ENCODE data around the gene NKD1.

The NKD1 gene

DNA sequence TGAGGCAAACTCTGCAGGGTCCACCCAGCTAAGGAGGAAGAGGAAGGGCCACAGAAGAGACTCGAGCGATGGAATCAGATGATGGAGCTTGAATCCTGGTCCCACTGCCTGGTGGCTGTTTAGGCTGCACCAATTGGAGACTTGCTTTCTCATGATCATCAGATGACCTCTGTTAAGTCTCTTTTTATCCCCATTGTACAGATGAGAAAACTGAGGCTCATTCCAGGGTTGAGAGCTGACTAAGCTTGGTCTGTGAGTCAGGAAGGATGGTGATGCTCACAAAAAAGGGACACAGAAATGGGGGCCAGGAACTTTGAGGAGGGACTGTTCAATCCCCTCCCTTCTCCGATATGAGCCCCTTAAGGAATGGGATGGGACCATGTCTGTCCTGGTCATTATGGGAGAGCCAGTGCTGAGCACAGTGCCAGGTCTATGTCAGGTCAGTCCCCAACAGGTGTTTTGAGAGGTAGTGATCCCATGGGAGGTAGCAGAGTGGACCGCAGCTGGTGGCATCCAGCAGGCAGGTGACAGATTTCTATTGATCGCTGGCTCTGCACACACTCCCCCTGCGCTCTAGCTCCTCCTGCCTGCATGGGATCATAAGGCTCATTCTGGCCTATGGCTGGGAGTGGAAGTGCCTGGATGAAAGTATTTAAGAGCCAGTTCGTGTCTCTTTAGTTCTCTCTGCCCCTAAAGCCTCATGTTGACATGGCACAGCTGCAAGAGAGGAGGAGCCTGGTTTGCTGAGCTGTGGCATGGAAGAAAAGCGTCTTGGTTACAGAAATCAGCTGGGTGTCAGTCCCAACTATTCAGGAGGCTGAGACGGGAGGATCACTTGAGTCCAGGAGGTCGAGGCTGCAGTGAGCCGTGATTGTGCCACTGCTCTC is 105.7 kb downstream of the NKD1 start:
- DNase-seq: no peak

DNA sequence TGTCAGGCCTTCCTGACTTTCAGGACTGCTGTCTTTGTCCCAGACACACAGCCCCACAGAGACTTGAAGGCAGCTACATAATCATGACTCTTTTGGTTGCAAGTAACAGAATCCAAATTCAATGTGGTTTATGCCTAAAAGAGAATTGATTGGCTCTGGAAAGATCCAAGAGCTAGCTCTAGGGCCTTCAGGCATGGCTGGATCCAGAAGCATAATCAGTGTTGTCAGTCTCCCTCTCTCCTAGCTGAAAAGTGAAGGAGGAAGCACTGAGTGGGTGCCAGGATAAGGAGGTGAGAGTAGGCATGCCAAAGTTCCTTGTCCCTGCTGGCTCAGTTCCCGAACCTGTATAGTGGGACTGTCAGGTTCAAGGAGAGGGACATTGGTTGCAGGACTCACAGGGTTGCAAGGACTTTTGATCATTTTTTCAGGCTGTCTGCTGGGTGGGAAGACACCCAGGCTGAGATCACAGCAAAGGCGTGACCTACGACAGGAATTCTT is 107.4 kb downstream of the NKD1 start:
- DNase-seq: no peak

DNA sequence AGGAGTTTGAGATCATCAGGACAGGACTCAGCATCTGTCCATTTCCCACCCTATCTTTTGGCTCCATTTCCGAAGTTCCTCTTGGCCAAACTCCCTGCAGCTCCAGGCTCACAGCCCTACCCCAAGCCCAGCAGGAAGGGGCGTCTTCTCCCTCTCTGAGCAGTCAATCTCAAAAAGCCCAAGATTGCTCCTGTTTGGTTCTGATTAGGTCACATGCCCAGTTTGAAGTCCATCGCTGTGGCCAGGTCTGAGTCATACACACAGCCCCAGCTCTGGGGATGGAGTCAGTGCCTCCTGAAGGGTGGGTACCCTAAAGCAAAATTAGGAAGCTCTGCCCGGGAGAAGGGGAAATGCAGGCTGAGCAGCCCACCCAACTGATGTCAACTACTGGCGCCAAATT is 109.0 kb downstream of the NKD1 start:
- DNase-seq: no peak

DNA sequence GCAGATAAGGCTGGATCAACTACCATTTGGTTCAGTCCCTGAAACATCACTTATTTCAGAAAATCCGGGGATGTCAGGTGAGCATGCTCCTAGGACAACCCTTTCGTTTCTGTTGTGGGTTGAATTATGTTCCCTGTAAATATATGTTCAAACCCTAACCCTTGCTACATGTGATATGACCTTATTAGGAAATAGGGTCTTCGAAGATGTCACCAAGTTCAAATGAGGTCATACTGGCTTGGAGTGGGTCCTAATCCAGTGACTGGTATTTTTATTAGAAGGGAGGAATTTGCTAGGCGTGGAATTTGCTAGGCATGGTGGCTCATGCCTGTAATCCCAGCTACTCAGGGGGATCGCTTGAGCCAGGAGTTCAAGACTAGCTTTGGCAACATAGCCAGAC is 111.6 kb downstream of the NKD1 start:
- no peak for DNase-seq

DNA sequence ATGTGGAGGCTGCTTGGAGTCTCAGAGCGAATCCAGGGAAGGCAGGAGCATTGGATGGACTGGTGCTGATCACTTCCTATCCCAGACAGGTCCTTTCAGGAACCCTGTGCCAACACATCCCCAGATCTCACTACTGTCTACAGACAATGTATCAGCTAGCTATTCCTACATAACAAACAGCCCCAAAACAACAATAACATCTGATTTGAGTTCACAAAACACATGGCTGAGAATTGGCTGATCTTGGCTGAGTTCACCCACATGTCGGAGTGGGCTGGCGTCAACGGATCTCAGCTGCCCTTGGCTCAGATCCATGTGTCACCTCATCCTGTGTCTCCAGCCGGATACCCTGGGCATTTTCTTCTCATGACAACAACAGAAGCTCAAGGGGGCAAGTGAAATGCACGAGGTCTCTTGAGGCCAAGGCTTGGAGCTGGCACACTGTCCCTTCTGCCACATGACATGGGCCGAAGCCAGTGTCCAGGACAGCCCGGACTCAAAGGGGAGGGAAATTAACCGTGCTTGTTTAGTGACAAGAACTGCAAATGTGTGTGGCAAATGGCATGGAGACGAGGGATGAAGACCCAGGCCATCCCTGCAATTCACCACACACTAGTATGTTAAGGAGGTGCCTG is 114.2 kb downstream of the NKD1 start:
- DNase-seq: no peak

DNA sequence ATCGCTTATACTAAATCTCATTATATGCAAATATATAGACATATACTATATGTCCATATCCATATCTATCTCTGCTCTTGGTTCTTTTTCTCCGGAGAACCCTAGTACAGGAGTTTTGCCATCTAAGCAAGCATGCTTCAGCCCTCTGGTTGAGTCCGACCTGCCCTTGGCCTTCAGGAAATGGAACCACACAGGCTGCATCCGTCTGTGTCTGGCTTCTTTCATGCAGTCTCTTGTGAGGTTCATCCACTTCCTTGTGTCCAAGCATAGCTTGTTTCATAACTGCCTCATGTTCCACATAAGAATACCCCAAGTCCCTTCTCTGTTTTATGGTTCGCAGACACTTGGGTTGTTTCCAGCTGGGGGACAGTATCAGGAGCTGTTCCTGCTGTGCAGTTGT is 116.1 kb downstream of the NKD1 start:
- DNase-seq: no peak

DNA sequence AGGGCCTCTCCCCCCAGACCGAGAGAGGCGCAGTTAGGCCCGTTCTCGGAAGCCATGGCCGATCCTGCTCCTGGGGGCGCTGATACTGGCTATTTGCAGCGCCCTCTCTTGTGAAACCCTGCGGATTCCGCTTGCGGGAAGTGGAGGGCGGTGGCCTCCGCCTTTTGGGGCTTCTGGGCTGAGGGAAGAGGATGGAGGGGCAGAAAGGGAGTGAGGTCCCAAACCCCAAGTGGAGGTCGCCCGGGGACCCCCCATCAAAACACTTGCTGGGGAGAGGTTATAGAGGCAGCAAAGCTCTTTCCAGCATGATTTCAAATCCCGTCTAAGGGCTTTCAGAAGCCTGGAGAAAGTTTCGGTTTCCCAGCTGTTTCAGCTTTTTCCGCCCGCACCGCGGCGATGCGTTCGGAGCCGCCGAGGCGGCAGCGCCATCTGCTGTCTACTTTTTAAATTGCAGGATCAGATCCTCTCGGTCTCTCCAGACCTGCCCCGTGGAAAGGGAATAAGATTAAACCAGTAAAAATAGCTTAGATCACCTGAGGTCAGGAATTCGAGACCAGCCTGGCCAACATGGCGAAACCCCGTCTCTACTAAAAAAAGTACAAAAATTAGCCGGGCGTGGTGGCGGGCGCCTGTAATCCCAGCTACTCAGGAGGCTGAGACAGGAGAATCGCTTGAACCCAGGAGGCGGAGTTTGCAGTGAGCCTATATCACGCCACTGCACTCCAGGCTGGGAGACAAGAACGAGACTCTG is 117.1 kb downstream of the NKD1 start:
- DNase-seq: peak; percentile 74

DNA sequence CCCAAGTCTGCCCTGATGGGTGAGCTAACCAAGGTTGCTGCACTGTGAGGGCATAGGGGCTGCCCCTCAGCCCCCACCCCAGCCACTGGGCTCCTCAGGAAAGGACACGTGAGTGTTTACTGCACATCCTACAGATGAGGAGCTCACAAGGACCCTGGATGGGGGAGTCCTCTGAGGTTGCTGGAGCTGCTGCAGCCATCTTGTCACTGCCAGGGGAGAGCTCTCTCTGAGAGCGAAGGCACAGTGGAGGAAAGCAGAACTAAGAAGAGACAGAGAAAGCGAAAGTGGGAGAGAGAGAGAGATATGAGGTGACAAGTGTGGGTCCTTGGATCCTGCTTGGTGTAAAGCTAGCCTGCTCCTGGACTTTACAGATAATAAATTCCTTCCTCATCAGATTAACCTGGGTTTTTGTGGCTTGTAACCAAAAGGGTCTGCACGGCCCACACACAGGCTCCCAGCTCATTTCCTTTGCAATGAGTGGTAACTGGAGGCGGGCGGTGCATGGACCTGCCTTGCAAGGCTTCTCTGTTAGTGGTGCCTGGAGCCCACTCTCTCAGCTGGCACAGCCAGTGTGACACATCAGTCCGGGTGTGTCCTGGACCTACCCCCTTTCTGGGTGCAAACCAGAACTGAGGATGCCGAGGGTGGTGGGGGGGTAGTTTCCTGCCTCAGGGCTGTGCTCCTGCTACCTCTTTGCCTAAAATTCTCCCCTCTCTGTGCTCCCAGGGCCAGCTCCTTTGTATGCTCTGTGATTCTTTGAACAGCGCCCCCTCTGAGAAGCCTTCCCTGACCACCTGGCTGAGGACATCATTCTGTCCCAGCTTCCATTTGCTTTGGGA is 118.7 kb downstream of the NKD1 start:
- DNase-seq: peak; percentile 77

DNA sequence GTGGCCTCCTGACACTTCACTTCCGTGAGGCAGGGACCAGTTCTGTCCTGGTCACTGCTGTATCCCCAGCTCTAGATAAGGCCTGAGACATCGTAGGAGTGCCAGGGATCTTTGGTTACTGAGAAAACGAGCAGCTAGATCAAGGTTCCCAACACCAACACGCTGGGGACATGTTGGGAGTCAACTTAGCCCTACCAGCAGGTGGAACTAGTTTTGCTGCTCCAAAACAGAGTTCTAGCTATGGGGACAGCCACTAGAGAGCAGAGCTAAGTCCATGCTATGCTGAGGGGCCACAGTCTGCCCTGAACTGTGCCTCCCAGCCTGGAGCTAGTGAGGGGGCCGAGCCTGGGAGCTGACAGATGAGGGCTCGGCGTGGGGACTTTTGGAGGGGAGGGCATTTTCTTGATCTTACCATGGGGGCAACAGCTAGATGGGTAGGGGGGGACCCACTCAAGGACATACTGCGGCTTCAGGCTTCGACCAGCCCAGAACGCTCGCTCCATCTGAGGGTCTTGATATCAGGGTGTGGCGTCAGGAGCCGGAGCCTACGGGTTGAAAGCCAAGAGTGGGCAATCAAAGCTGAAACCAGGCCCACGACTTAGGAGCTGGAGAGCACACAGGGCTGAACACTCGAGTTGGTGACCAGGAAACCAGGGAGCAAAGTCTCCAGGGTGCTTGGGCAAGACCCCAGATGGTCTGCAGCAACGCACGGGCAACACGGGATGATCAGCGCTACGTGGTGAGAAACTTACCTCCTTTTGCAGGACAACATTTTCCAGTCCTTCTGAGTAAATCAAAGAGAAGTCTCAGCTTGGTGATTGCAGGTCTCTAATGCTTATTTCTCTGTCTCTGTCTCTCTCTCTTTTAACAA is 119.5 kb downstream of the NKD1 start:
- peak; percentile 47 for DNase-seq

DNA sequence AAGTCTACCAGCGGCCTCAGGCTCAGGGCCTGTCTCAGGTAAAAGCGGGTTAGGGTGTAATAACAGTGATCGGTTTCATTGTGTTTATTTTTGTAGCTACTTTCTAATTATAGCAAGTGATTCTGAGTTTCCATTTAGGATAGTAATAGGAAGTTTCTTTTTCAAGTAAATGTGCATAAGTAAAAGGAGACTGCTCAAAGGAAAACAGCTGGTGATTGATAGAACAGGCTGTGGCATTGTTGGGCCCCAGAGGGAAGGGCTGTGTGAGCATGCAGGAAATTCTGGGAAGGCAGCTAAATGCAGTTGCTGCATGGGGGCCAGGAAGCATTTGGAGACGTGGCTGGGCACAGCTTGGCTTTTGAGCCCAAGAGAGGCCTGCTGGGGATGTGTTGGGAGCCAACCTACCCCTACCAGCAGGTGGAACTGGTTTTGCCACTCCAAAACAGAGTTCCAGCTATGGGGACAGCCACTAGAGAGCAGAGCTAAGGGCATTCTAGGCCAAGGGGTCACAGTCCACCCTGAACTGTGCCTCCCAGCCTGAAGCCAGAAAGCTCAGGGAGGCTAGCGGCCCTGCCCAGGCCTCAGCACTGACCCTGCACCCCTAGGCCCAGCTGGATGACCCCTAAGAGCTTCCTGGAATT is 120.3 kb downstream of the NKD1 start:
- no peak for DNase-seq

DNA sequence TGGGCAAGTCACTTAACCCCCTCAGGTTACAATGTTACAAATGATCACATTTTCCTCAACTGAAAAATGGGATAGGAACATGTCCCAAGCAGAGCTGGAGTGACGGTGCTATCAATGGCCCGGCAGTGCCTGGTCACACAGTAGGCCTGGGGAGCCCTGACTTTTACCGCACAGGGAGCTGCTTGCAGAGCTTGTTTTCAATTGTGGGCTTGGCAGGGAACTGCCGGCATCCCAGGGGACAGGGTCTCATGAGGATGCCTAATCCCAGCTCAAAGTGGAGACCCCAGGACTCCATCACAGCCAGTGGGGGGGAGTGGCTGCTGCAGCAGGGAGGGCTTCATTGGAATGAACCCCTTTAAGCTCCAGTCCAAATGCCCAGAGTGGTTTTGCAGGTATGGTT is 121.5 kb downstream of the NKD1 start:
- no peak for DNase-seq

DNA sequence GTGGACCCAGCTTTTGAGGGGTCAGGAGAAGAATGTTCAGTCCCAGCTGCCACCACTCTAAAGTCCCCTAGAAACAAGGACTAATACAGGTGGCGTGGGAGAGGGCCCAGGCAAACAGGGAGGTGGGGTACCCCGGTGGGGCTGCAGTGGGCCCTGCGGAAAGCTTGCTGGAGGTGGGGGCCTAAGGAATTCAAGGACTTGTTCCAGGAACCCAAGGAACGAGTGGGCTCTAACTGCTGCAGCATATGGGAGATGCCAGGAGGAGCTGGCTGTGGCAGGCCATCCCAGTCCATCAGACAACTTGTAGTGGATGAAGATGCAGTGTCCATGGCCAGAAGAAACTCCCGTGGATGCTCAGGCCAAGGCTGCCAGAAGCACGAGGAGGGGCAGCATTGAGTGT is 122.3 kb downstream of the NKD1 start:
- no peak for DNase-seq

DNA sequence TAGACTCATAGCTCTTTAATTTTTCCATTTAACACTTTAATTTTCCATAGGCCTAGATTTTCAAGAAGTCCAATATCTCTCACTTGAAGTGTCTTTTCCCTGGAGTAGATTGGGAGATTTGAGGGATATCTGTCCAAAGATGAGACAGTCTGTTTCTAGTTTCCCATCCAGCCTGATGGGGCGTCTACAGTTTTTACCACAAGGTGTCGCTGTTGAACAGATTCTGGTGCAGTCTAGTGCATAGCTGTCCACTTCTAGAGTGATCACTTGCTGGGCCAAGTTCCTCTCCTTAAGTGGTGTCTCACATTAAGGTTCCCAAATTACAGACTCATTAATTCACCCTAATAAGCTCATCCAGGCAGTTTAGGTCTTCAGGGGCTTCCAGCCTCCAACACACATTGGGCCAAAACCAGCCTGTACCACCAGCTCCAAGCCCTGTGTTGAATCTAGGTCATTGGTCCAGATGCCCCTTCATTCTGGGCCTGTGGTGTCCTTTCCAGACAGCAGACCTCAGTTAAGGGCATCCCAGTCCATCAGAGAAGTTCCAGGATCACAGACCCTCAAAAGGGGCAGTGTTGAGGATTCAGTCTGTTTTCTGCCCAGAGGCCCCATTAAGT is 123.6 kb downstream of the NKD1 start:
- DNase-seq: peak; percentile 60

DNA sequence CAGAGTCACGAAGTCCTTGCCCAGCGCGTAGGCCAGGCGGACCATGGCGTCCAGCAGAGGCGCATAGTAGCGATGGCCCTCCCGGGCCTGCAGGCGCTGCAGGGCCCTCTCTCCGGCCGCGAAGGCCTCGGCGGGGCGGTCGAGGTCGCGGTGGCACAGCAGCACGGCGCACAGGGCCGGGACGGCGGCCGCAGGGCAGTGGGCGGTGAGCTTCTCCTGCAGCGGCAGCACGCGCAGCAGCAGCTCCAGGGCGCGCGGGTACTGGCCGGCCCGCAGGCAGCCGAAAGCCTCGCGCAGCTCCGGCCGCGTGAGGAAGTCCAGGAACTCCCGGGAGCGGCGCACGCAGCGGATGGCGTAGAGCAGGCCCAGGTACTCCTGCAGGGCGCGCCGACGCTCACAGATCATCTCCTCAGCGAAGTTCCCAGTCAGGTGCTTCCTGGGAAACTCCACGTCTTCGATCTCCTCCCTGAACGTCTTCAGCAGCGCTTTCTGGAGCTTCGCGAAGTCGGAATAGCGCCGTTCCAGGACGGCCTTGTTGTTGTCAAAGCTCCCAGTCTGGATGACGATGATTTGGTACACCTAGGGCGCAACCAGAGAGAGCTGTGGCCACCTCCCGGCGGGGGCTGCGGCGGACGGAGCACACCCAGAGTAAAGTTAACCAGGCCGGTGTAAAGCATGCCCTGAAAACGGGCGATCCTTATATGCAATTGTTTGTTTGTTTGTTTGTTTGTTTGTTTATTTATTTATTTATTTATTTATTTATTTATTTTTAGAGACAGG is 125.5 kb downstream of the NKD1 start:
- DNase-seq: no peak

DNA sequence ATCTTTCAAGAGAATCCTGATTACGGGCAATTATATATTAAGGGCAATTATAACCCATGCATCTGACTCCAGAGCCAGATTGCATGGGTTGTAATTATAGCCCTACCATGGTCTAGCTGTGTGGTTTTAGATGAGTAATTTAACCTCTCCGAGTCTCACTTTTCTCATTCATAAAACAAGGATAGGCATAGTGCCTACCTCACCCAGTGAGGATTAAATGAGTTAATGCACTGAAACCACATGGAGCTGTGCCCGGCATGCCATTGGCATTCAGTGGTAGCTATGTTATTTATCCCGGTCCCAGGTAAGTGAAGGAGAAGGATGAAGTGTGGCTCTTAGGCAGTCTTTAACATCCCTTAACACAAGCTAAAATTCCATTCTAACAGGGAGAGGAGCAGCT is 126.6 kb downstream of the NKD1 start:
- no peak for DNase-seq

DNA sequence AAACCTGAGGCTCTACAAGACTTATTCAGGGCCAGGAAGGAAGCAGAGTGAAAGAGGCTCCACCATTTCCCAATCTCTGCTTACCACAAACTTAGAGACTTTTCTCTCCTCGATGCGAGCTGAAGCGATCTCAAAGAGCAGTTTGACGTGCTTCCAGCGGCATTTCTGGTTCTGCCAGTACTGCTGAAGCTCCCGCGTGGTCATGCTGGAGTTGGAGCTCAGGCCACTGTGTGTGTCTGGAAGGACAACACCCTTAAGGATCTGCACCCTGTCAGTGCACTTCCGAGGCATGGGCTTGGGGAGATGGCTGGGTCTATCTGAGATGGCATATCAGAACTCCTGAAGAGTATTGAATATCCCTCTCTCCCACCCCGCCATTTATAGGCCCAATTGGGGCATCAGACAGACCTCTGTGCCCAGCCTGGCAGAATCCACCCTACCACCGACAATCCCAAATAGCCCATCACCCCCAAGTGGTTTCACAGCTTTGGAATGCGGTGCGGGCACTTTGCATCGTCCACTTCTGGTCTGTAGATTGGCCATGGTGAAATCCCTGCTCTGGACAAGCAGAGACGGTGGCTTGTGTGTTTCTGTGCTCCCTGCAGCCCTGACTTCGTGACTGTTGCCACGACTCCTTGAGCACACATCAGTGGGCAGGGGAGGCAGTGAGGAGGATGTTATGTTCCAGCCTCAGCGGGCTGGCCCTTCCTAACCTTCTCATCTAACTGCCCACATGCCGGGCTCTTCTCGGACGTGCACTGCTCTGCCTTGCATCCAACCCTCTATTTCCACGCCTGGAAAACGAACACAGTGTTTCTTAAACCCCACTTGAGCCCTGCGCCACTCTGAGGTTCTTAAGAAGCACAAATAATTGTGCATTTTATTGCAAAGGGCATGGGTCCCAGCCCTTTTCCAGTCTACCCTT is 127.8 kb downstream of the NKD1 start:
- DNase-seq: no peak

DNA sequence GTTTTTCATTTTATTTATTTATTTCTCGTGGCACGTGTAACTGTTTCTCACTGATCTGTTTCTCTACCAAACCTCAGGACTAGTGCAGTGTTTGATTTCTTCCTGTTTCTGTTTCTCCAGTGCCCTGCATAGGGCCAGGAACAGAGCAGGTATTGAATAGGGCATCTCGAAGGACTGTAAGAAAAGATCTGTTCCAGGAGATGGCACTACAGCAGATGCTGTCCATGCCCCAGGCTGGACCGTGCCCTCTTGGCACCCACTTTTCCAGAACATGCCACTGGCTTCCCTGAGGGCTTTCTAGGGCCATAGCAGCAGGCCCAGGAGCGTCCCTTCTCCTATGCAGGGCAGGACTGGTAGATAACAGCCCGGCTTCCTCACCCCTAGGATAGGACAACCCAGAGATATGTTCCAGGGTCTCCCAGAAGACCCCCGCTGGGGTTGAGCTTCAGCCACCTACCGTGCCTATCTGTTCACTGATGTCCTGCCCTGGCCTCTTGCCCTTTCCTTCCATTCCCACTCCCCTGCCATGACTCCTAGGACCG is 128.6 kb downstream of the NKD1 start:
- no peak for DNase-seq

DNA sequence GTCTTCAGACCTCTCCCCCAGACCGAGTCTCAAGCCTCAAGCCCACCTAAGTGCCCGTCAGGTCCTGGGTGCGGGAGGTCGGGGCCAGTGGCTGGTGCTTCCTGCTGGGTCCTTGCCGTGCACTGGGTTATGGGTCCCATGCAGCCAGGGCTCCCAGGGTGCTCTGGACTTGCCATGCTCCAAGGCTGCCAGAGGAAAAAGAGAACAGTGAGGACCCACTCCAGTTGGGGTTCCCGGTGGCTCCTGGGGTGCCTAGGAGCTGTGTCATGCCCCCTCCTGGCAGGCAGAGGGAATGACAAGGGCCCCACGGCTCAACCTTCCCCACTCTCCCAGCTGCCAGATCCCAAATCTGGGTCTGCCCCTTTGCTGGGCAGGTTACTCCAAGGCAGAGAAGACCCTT is 129.2 kb downstream of the NKD1 start:
- DNase-seq: no peak
